M059J (cell line): ENCODE measurements around the gene SWAP70. TPM values are rescaled to one million over a fixed set of nuclear protein-coding genes. Genes with fewer than 3 reads are reported as not detected.

Experiments
- DNase-seq: peaks from one replicate; pipeline ENCODE4 v3.0.0-alpha.2; 2012; ENCODE audit warnings: low read depth
- total RNA-seq: library from RNA; depleted of rRNA; stranded (reverse); fragments of >200 nt; shearing (Covaris generic); gene quantifications from 2 replicates; pipeline ENCODE4 v1.2.3, GENCODE V29; 2014

The SWAP70 gene
- total RNA-seq, 1 experiment from 2014 or later: 31.9 TPM

DNA sequence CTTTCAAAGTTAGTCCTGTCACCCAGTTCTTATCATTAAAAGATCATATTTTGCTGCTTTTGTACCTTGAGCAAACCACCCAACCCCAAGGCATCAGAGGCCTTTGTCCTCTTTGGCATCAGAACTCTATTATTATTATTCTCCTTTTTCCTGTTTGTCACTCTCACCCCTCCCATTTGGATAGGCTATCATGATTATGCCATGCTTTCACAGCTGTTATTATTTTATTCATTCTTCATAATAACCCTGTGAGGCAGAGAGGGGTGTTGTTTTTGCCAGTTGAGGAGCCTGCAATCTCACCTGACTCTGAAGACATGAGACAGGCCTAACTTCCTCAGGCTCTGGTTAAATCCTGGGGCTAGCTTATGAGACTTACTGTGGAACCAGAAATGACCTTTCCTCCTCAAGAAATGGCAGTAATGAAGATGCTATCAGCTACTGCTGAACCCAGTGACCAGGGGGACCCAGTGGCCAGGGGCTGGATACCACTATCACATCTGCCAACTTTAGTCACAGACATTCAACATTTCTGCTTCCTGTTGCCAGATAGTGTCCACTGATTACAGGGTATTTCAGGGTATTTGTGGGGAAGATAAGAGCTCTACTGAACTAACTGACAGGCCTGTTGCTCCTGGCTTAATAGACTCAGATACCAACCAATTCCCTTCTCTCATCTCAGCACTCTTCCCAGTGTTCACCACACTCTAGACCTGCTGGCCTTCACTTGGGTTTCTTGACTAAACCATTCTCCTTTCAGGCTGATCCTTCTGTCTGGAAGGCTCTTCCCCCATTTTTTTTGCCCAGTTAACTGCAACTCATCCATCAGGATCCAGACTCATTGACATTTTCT, 11.8 kb upstream of the SWAP70 start:
- DNase-seq: no peak

DNA sequence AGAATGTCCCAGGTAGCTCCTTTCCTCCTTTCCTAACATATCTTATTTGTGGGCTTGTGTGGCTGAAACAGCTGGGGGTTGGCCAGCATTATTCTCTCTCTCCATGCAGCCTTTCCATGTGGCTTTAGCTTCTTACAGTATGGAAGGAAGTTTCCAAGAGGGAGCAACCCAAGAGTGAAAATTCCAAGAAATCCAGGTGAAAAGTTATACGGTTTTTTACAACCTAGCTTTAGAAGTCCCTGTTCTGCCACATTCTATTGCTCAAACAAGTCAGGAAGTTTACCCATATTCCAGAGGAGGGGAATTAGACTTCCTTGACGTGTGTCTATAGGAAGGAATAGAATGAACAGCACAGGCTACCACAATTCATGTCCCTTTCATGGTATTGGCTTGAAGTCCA, 10.0 kb upstream of the SWAP70 start:
- DNase-seq: no peak

DNA sequence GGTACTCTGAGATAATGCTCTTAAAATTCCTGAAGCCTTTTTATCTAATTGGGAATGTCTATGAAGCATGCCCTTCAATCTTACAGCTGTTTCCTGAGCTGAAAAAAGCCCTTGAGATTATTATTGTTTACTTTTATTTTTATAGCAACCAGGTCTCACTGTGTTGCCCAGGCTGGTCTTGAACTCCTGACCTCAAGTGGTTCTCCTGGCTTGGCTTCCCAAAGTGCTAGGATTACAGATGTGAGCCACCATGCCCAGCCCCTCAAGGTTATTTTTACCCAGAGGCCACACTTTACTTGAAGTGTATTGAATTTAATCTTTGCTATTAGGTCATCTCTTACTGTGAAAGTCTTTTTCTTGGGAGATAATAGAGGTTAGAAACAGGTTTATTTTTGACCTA, 7.0 kb upstream of the SWAP70 start:
- peak; percentile 7 for DNase-seq

- DNase-seq: no peak
Measured at GRCh38 chr11:9657531-9657930, 6.3 kb upstream of the SWAP70 start.

GRCh38 chr11:9660886-9661285, 3.0 kb upstream of the SWAP70 start:
- DNase-seq: peak; percentile 18

- DNase-seq: peak; percentile 24
Measured at GRCh38 chr11:9662273-9662672, 1.6 kb upstream of the SWAP70 start.

DNA sequence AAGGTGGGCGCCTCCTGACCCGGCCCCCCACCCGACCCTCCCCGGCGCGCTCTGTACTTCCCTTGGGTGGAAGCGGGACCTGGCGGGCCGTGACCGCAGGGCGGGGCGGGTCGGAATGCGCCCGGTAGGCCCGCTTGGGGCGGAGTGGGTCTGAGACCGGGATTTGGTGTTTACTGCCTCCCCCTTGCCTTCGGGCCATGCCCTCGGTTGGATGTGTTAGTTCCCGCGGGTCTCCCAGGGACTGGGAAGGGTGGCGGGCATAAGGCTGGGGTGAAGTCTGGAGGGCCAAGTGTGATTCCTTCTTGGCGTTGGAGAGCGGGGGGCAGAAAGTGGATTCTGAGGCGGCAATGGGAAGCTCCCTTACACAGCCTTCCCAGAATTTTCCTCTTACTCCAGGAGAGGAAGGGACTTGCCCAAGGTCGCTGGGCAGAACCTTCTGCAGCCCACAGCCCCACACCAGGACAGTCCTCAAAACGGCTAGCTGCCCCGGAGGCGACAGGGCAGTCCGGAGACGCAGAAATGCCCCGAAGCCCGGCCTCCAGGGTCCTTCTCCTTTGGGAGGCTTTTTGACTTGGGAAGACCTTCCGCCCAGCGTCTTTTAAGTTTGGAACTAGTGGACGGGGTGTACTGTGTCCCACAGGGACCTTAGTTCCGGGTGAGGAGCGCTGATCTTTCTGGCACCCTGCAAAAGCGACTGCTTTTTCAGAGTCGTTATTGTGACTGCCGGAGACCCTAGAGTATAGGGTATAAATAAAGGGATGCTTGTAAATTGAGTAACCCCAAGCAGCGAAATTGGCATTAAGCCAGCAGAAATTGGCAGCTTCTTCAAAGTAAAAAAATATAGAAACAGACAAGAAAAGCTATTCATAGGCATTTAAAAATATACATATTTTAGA, 647 bp downstream of the SWAP70 start:
- peak; percentile 67 for DNase-seq

GRCh38 chr11:9665749-9666148, 1.9 kb downstream of the SWAP70 start:
- no peak for DNase-seq

GRCh38 chr11:9669954-9670353, 6.1 kb downstream of the SWAP70 start:
- no peak for DNase-seq

DNA sequence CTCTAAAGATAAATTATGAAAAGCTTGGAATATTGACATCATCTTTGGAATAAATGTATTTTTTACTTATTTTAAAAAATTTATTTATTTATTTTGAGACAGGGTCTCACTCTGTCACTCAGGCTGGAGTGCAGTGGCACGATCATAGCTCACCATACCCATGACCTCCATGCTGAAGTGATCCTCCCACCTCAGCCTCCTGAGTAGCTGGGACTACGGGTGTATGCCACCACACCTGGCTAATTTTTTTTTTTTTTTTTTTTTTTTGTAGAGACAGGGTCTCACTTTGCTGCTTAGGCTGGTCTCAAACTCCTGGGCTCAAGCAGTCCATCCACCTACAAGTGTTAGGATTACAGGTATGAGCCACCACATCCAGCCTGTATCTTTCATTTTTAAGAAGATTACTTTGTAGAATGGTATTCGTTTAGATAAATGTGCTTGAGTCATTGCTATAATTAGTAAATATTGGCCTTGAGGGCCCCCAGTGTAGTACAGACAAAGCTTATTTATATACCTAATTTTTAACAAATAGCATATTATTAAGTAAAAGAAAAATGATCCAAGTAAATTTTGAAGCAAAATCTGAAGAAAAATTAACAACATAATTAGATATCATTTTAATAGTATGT, 8.5 kb downstream of the SWAP70 start:
- DNase-seq: peak; percentile 34

DNA sequence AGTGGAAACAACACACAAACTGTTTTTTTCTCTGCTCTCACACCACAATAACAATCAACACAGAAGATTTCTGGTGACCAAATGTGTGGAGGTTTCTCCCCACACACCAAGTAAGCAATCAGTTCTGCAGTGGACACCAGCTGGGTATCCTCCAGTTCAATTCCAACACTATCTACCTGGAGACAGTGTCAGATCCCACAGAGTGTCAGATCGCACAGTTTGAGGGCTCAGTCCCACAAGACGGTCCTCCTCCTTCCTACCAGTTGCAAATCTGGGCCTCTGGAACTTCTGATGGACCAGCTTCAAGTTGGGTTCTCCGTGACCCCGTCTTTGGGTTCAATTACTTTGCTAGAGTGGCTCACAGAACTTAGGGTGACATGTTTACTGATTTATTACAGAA, 9.0 kb downstream of the SWAP70 start:
- no peak for DNase-seq

GRCh38 chr11:9675691-9676090, 11.8 kb downstream of the SWAP70 start:
- no peak for DNase-seq

GRCh38 chr11:9677951-9678350, 14.1 kb downstream of the SWAP70 start:
- no peak for DNase-seq

DNA sequence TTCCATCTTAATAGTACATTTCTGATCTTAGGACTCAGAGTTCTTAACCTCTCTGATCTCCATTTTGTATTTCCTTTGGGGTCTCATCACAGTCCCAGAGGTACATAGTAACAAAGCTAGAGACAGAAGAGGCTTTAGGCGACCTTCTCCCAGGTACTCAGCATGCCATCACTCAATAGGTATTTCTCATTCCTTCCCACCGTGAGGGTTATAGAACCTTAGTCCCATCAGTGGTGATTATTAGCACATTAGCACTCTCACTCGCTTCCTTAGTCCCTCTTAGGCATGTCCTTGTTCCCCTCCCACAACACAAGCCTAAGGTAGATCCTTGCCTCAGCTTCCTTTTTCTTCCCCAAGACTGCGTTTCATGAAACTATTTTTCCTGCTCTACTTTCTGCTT, 14.7 kb downstream of the SWAP70 start:
- DNase-seq: no peak

GRCh38 chr11:9680028-9680427, 16.2 kb downstream of the SWAP70 start:
- peak; percentile 18 for DNase-seq

DNA sequence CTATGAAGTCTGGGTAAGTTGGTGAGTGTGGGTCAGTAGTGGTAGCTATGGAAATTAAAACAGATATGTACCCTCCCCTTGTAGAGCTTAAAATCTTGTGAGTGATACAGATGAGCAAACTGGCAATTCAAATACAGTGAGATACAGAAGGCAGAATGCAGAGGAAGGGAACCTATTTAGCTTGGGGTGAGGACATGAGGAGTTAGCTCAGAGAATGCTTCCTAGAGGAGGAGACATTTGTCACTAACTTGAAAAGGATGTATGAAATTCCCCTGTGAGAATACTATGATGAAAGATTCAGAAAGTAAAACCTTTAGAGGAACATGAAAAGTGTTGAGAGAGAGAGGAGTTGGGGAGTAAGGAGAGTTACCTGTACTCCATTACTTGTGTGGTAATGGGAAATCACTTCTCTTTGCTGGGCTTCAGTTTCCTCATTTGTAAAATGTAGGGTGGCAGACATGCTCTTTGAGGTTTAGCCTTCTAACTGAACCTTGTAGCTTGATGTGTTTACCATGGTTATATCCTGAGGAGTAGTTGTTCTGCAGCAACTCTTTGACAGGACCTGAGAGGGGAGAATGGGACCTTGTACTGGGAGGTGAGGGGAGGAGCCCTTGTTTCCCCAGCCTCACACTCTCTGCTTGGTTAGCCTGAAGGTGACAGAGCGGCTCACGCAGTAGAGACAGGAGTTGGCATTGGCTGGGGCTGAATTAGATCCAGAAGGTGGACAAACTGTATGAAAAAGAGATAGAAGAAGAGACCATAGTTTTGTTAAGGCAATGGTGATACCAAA, 17.9 kb downstream of the SWAP70 start:
- DNase-seq: no peak

DNA sequence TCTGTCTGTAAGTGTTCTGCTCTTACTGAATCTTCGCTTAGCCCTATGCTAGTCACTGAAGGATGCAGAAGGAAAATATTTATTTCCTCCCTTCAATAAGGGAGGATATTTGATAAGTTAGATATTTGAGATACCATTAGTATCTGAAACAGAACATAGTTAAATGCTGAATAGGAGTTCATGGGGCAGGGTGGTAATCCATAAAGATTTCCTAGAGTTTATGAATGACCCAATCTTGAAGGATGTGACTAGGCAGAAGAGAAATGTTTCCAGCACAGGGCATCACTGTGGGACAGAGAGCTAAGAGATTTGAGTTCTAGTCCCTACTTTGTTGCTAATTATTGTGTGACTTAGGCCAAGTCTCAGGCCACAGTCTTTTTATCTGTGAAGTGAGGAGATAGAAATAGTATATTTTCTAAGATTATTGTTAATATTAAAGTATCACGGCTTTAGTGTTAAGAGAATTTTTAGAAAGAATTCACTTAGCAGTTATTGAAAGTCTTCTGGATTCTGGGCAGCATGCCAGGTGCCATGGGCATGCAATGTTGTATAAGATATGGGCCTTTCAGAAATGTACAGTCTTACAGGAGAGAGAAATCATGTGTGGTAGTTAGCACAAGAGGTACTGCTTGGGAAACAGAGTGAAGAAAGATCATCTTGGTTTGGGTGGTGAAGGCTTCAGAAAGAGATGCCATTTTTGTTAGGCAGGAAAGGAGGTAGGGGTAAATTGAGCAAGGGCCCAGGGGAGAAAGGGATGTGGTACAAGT, 24.0 kb downstream of the SWAP70 start:
- peak; percentile 50 for DNase-seq

GRCh38 chr11:9688716-9689511, 25.0 kb downstream of the SWAP70 start:
- peak; percentile 90 for DNase-seq

DNA sequence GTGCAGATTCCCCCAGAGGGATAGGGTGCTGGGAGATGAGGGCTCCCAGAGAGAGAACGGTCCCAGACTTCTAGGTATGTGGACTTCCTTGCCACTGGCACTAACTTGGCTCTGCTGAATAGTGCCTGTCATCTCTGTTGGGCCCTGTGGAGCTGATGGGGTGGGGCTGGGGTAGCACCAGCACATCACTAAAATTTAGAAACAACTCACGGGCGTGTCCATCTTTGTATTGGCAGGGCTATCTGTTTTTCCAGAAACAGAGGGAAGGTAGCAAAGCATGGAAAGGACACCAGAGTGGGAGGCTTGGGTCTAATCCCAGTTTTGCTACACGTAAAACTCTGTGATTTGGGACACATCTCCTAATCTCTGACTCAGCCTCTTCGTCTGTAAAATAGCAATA, 25.8 kb downstream of the SWAP70 start:
- no peak for DNase-seq

DNA sequence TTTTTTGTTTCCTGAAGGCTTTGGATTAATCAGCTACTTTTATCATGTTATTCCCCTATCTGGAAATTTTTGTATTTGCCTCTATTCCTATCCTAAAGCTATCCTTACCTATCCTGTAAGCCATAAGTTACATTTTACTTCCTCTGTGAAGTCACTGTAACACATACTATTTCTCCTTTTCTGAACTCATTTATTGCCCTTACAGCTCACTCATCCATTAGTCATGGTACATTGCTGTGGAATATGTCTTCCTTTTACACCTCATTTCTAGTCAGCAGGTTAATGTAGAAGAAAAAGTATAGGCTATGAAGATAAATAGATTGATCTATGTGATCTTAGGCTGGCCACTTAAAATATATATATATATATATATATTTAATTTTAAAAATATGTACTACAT, 28.0 kb downstream of the SWAP70 start:
- peak; percentile 63 for DNase-seq
